Tibial nerve (tissue), 3 donors: Measurements from ENCODE around the gene RAD9A.

Experiments
- CTCF ChIP-seq, 5 experiments: fragments of 200-600 bp in 3 of 5; fragments of 450-650 bp in 2 of 5; sonication (generic) in 3 of 5; IDR thresholded peaks; one replicate each; pipeline ENCODE4 v1.5.1; 2016 to 2019; ENCODE audit warnings: antibody characterized with exemption in 5 of 5, mild to moderate bottlenecking in 3 of 5, moderate library complexity in 2 of 5
- POLR2A ChIP-seq, 2 donors: fragments of 450-650 bp; IDR thresholded peaks; one replicate each; pipeline ENCODE4 v1.6.1; 2017; ENCODE audit warnings: antibody characterized with exemption in 2 of 2, mild to moderate bottlenecking in 2 of 2, moderate library complexity in 2 of 2

- TF ChIP-seq CTCF (IDR thresholded peaks at IDR 0.05) (peak in 2 of 5 experiments; percentile 8 to 47), POLR2A (IDR thresholded peaks at IDR 0.05) (peak; percentile 83 to 90)
Observed at GRCh38 chr11:67353317-67354074, 38.3 kb upstream of the RAD9A start, which contains the start of gene POLD4.
